MM.1S (cell line): ENCODE measurements around the gene RNF208.

Source experiments
- DNase-seq: peaks from one replicate; pipeline ENCODE4 v3.0.0-alpha.2; 2015
- H2AFZ ChIP-seq: fragments of 300-600 bp; sonication (generic); 2 replicates; pipeline ENCODE4 v1.6.0; 2016; ENCODE audit warnings: antibody characterized with exemption, low read length
- H3F3A ChIP-seq: fragments of 300-600 bp; sonication (generic); 2 replicates; pipeline ENCODE4 v1.6.1; 2016; ENCODE audit warnings: mild to moderate bottlenecking, antibody characterized with exemption, low read length, moderate library complexity, mixed read lengths; ENCODE audit not compliant: insufficient read depth
- H3K27ac ChIP-seq: fragments of 300-600 bp; sonication (generic); 2 replicates; pipeline ENCODE4 v1.5.1; 2016; ENCODE audit warnings: mild to moderate bottlenecking, low read length
- H3K27me3 ChIP-seq: fragments of 300-600 bp; sonication (generic); replicated peaks from 2 replicates; pipeline ENCODE4 v1.6.0; 2016; ENCODE audit warnings: low read length; ENCODE audit not compliant: insufficient read depth
- H3K36me3 ChIP-seq: fragments of 300-600 bp; sonication (generic); replicated peaks from 2 replicates; pipeline ENCODE4 v1.6.1; 2016; ENCODE audit warnings: mild to moderate bottlenecking, low read length, mixed read lengths; ENCODE audit not compliant: insufficient read depth
- H3K4me1 ChIP-seq: fragments of 300-600 bp; sonication (generic); 2 replicates; pipeline ENCODE4 v1.6.1; 2016; ENCODE audit warnings: low read length, mixed read lengths
- H3K4me2 ChIP-seq: fragments of 300-600 bp; sonication (generic); 2 replicates; pipeline ENCODE4 v1.6.0; 2016; ENCODE audit warnings: low read depth, low read length
- H3K4me3 ChIP-seq: fragments of 300-600 bp; sonication (generic); 2 replicates; pipeline ENCODE4 v1.5.1; 2016; ENCODE audit warnings: low read length, mixed read lengths
- H3K79me2 ChIP-seq: fragments of 300-600 bp; sonication (generic); 2 replicates; pipeline ENCODE4 v1.6.1; 2016; ENCODE audit warnings: mixed run types, low read length, mixed read lengths
- H3K9ac ChIP-seq: fragments of 300-600 bp; sonication (generic); 2 replicates; pipeline ENCODE4 v1.6.1; 2016; ENCODE audit warnings: low read length, mixed read lengths
- H3K9me2 ChIP-seq: fragments of 300-600 bp; sonication (generic); replicated peaks from 2 replicates; pipeline ENCODE4 v1.6.1; 2016; ENCODE audit warnings: mild to moderate bottlenecking, low read length, mixed read lengths; ENCODE audit not compliant: insufficient read depth
- H3K9me3 ChIP-seq: fragments of 300-600 bp; sonication (generic); replicated peaks from 2 replicates; pipeline ENCODE4 v1.6.1; 2016; ENCODE audit warnings: mild to moderate bottlenecking, low read length, mixed read lengths; ENCODE audit not compliant: insufficient read depth
- H4K20me1 ChIP-seq: fragments of 300-600 bp; sonication (generic); 2 replicates; pipeline ENCODE4 v1.6.1; 2016; ENCODE audit warnings: mild to moderate bottlenecking, low read length, moderate library complexity, mixed read lengths; ENCODE audit not compliant: insufficient read depth
- EZH2 ChIP-seq: fragments of 300-600 bp; sonication (generic); optimal IDR thresholded peaks from 2 replicates; pipeline ENCODE3; 2017; ENCODE audit warnings: low read depth, mild to moderate bottlenecking, antibody characterized with exemption, low read length, mixed read lengths
- EZH2phosphoT487 ChIP-seq: fragments of 300-600 bp; sonication (generic); IDR thresholded peaks from 2 replicates; pipeline ENCODE4 v1.6.1; 2018; ENCODE audit warnings: antibody characterized with exemption, low read length
- TF ChIP-seq, protein P1 (sequence below): fragments of 300-600 bp; sonication (generic); IDR thresholded peaks from 2 replicates; pipeline ENCODE4 v1.5.1; 2016; ENCODE audit warnings: antibody characterized with exemption, low read length, mixed read lengths

RNF208 gene

DNA sequence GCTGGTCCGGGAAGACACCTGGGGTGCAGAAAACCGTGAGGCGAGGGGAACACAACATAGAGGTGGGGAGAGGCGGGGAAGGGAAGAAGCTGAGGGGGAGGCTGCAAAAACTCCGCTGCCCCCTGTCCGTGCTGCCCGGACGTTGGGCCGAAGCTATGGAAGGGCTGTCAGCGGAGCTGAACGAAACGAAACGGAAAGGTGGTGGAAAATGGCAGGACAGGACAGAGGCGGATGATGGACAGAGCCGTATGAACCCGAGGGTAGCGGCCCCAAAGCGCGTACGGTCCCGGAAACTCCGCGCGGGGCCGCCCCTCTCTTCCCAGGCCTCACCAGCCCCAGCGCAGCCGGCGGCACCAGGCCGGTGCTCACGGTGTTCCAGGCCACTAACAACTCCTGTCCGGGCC is 34.0 kb downstream of the RNF208 start:
- peak overlapping the region; percentile 91 for H3K4me2 ChIP-seq
- no peaks in the 10 kb centered on the region for H3K9me2 ChIP-seq
- H3K79me2 ChIP-seq = peaks cover 59% of the 10 kb centered on the region
- peaks cover 17% of the 10 kb centered on the region for H3K4me1 ChIP-seq
- H3K9ac ChIP-seq = peak overlapping the region; percentile 93
- no peaks in the 10 kb centered on the region for H4K20me1 ChIP-seq
- TF ChIP-seq, protein P1, sequence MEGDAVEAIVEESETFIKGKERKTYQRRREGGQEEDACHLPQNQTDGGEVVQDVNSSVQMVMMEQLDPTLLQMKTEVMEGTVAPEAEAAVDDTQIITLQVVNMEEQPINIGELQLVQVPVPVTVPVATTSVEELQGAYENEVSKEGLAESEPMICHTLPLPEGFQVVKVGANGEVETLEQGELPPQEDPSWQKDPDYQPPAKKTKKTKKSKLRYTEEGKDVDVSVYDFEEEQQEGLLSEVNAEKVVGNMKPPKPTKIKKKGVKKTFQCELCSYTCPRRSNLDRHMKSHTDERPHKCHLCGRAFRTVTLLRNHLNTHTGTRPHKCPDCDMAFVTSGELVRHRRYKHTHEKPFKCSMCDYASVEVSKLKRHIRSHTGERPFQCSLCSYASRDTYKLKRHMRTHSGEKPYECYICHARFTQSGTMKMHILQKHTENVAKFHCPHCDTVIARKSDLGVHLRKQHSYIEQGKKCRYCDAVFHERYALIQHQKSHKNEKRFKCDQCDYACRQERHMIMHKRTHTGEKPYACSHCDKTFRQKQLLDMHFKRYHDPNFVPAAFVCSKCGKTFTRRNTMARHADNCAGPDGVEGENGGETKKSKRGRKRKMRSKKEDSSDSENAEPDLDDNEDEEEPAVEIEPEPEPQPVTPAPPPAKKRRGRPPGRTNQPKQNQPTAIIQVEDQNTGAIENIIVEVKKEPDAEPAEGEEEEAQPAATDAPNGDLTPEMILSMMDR = no peak
- no peak for TF ChIP-seq EZH2phosphoT487
- no peak for TF ChIP-seq EZH2
- peak overlapping the region; percentile 98 for H3K4me3 ChIP-seq
- no peaks in the 10 kb centered on the region for H3K36me3 ChIP-seq
- H3F3A ChIP-seq = peaks cover 19% of the 10 kb centered on the region
- DNase-seq = no peak
- no peaks in the 10 kb centered on the region for H3K27me3 ChIP-seq
- H3K27ac ChIP-seq = peak overlapping the region; percentile 94; the same call in 1 of the 2 replicates
- no peaks in the 10 kb centered on the region for H3K9me3 ChIP-seq
- H2AFZ ChIP-seq = peak overlapping the region; percentile 93

DNA sequence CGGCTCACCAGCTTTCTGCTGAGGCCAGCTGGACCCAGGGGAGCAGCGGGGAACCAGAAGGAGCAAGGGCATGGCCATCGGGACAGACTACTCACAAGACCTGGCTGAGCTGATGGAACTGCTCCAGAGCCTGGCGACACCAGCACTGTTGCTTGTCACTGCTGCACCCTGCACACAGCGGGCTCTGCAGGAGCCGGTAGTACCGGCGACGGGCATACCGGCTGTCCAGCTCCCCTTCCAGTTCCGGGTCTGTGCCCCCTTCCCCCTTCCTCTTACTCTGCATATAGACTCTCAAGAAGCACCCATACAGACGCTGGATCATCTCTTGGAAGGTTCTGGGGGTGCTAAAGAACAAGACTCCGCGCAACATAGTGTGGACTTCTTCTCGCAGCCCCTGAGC is 34.7 kb downstream of the RNF208 start:
- H3K79me2 ChIP-seq = peaks cover 59% of the 10 kb centered on the region
- H3K36me3 ChIP-seq = no peaks in the 10 kb centered on the region
- peak overlapping the region; percentile 93 for H3K9ac ChIP-seq

DNA sequence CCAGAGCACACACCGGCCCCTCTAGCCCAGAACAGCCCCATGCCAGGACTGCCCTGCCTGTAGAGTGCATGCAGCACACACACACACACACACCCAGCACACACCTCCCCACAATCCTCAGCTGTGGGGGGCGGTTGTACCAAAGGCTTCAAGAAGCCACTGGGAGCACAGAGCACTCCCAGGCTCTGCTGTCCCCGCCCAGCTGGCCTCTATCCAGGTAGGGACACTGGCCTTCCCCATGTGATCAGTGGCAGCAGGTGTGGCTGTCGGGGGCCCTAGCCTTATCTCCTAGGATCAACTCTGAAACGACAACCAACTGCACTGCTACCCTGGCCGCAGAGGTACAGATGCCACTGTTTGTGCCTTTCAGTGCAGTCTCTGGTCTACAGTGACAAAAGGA is 35.7 kb downstream of the RNF208 start:
- no peak for TF ChIP-seq EZH2
- no peak for TF ChIP-seq EZH2phosphoT487
- TF ChIP-seq, protein P1 = no peak
- H3K4me2 ChIP-seq = no peak overlapping the region
- no peaks in the 10 kb centered on the region for H3K9me3 ChIP-seq
- no peak overlapping the region for H3K27ac ChIP-seq
- no peak overlapping the region for H3K4me3 ChIP-seq
- no peaks in the 10 kb centered on the region for H3K36me3 ChIP-seq
- H3K79me2 ChIP-seq = peaks cover 59% of the 10 kb centered on the region
- no peaks in the 10 kb centered on the region for H3K27me3 ChIP-seq
- no peak overlapping the region for H2AFZ ChIP-seq
- H3K9ac ChIP-seq = no peak overlapping the region
- no peaks in the 10 kb centered on the region for H4K20me1 ChIP-seq
- peaks cover 19% of the 10 kb centered on the region for H3F3A ChIP-seq
- peaks cover 17% of the 10 kb centered on the region for H3K4me1 ChIP-seq
- DNase-seq = no peak
- H3K9me2 ChIP-seq = no peaks in the 10 kb centered on the region

More for the DNA sequence above, 34.7 kb downstream of the RNF208 start:
- Histone ChIP-seq H3K27me3 (no peaks in the 10 kb centered on the region), H3K4me2 (peak overlapping the region; percentile 91), H3F3A (peaks cover 19% of the 10 kb centered on the region), H3K4me1 (peaks cover 17% of the 10 kb centered on the region), H2AFZ (no peak overlapping the region), H4K20me1 (no peaks in the 10 kb centered on the region), H3K9me2 (no peaks in the 10 kb centered on the region), H3K9me3 (no peaks in the 10 kb centered on the region), H3K27ac (no peak overlapping the region), H3K4me3 (peak overlapping the region; percentile 98)
- no peak for DNase-seq
- TF ChIP-seq, protein P1 = no peak
- no peak for TF ChIP-seq EZH2phosphoT487
- no peak for TF ChIP-seq EZH2
